Natural killer cell treated with Interleukin-12 subunit alpha and Interleukin-12 subunit beta and Interleukin-15 and Interleukin-18, amount 100 ng/mL, for 72 hours (primary cell): ENCODE results near the gene AP3S2. TPM values are rescaled to one million over a fixed set of nuclear protein-coding genes. Genes with fewer than 3 reads are reported as not detected.

Source experiments
- ATAC-seq, 2 donors: fragments of 150-1000 bp; cut with Tn5 transposase in 1 of 2; sonication (Bioruptor Pico), chemical (Tn5 transposase) in 1 of 2; 2 replicates each; pipeline ENCODE4 v1.10.0; 2021
- DNase-seq: peaks from one replicate; pipeline ENCODE4 v3.0.0; 2022; ENCODE audit warnings: low spot score
- H3K27ac Mint-ChIP-seq, 2 donors: 1 replicate in 1 of 2; 2 replicates in 1 of 2; pipeline ENCODE4 v1.8.0; 2022; ENCODE audit warnings: mixed read lengths in 2 of 2, mild to moderate bottlenecking in 1 of 2, moderate library complexity in 1 of 2
- H3K27me3 Mint-ChIP-seq, 2 donors: 1 replicate in 1 of 2; 2 replicates in 1 of 2; pipeline ENCODE4 v1.8.0; 2022; ENCODE audit warnings: mixed read lengths in 2 of 2
- H3K36me3 Mint-ChIP-seq: one replicate; pipeline ENCODE4 v1.8.0; 2022; ENCODE audit warnings: mixed read lengths
- H3K4me1 Mint-ChIP-seq, 2 donors: 1 replicate in 1 of 2; 2 replicates in 1 of 2; pipeline ENCODE4 v1.8.0; 2022; ENCODE audit warnings: low read depth in 2 of 2, mixed read lengths in 2 of 2, mild to moderate bottlenecking in 1 of 2
- H3K4me3 Mint-ChIP-seq: one replicate; pipeline ENCODE4 v1.8.0; 2022; ENCODE audit warnings: mixed read lengths
- H3K9me3 Mint-ChIP-seq: 2 replicates; pipeline ENCODE4 v1.8.0; 2022; ENCODE audit warnings: mixed read lengths
- total RNA-seq, 2 donors: library from RNA; stranded (reverse); gene quantifications; one replicate each; pipeline ENCODE4 v1.2.3, GENCODE V29; 2022

The AP3S2 gene
- total RNA-seq, 2 donors from 2014 or later: 29.0 to 34.4 TPM

GRCh38 chr15:89806559-89807550, 86.9 kb downstream of the AP3S2 start:
- Mint-ChIP-seq H3K4me3 (no peak overlapping the region), H3K27me3 (peaks cover 4 to 5% of the 10 kb centered on the region in 2 donors), H3K36me3 (no peaks in the 10 kb centered on the region), H3K4me1 (no peaks in the 10 kb centered on the region), H3K27ac (no peak overlapping the region), H3K9me3 (no peaks in the 10 kb centered on the region)
- no peak for ATAC-seq
- DNase-seq: no peak

- no peak overlapping the region for H3K4me3 Mint-ChIP-seq
- no peaks in the 10 kb centered on the region for H3K9me3 Mint-ChIP-seq
- H3K36me3 Mint-ChIP-seq: no peaks in the 10 kb centered on the region
- peaks cover 3 to 8% of the 10 kb centered on the region in 2 donors for H3K27me3 Mint-ChIP-seq
- no peak for ATAC-seq
- DNase-seq: no peak
- no peak overlapping the region for H3K27ac Mint-ChIP-seq
- H3K4me1 Mint-ChIP-seq: no peaks in the 10 kb centered on the region
Measured at GRCh38 chr15:89806210-89806558, 87.6 kb downstream of the AP3S2 start.

GRCh38 chr15:89805241-89806209, 88.3 kb downstream of the AP3S2 start:
- no peak overlapping the region for H3K4me3 Mint-ChIP-seq
- H3K27me3 Mint-ChIP-seq: peaks cover 5 to 8% of the 10 kb centered on the region in 2 donors
- DNase-seq: no peak
- no peaks in the 10 kb centered on the region for H3K36me3 Mint-ChIP-seq
- ATAC-seq: no peak
- H3K4me1 Mint-ChIP-seq: no peaks in the 10 kb centered on the region
- H3K27ac Mint-ChIP-seq: no peak overlapping the region
- no peaks in the 10 kb centered on the region for H3K9me3 Mint-ChIP-seq

- no peak for ATAC-seq
- no peak overlapping the region for H3K4me3 Mint-ChIP-seq
Measured at GRCh38 chr15:89803941-89804800, 89.6 kb downstream of the AP3S2 start.

GRCh38 chr15:89802986-89803824, 90.6 kb downstream of the AP3S2 start:
- no peaks in the 10 kb centered on the region for H3K9me3 Mint-ChIP-seq
- H3K4me1 Mint-ChIP-seq: no peaks in the 10 kb centered on the region
- no peak overlapping the region for H3K27ac Mint-ChIP-seq
- no peak overlapping the region for H3K4me3 Mint-ChIP-seq
- DNase-seq (no peak), ATAC-seq (no peak)
- peaks cover 8 to 15% of the 10 kb centered on the region in 2 donors for H3K27me3 Mint-ChIP-seq
- H3K36me3 Mint-ChIP-seq: no peaks in the 10 kb centered on the region

More at GRCh38 chr15:89803941-89804800, 89.6 kb downstream of the AP3S2 start:
- no peak for DNase-seq
- H3K9me3 Mint-ChIP-seq: no peaks in the 10 kb centered on the region
- H3K36me3 Mint-ChIP-seq: no peaks in the 10 kb centered on the region
- peaks cover 8 to 15% of the 10 kb centered on the region in 2 donors for H3K27me3 Mint-ChIP-seq
- H3K4me1 Mint-ChIP-seq: no peaks in the 10 kb centered on the region
- H3K27ac Mint-ChIP-seq: no peak overlapping the region

- Mint-ChIP-seq H3K36me3 (no peaks in the 10 kb centered on the region), H3K27ac (no peak overlapping the region), H3K27me3 (peaks cover 8 to 15% of the 10 kb centered on the region in 2 donors), H3K4me3 (no peak overlapping the region), H3K9me3 (no peaks in the 10 kb centered on the region), H3K4me1 (no peaks in the 10 kb centered on the region)
- ATAC-seq (no peak), DNase-seq (no peak)
Measured at GRCh38 chr15:89802231-89802928, 91.4 kb downstream of the AP3S2 start.

- DNase-seq (no peak), ATAC-seq (no peak)
- Mint-ChIP-seq H3K27ac (no peak overlapping the region), H3K27me3 (peaks cover 8 to 15% of the 10 kb centered on the region in 2 donors), H3K36me3 (no peaks in the 10 kb centered on the region), H3K9me3 (no peaks in the 10 kb centered on the region), H3K4me3 (no peak overlapping the region), H3K4me1 (no peaks in the 10 kb centered on the region)
Measured at GRCh38 chr15:89801471-89802195, 92.2 kb downstream of the AP3S2 start.

- H3K36me3 Mint-ChIP-seq: no peaks in the 10 kb centered on the region
- peaks cover 9 to 21% of the 10 kb centered on the region in 2 donors for H3K27me3 Mint-ChIP-seq
- H3K9me3 Mint-ChIP-seq: no peaks in the 10 kb centered on the region
- H3K27ac Mint-ChIP-seq: no peak overlapping the region
- no peaks in the 10 kb centered on the region for H3K4me1 Mint-ChIP-seq
- no peak overlapping the region for H3K4me3 Mint-ChIP-seq
- ATAC-seq (no peak), DNase-seq (no peak)
Measured at GRCh38 chr15:89799918-89800498, 93.8 kb downstream of the AP3S2 start.

- DNase-seq (no peak), ATAC-seq (no peak)
- Mint-ChIP-seq H3K27ac (no peak overlapping the region), H3K36me3 (no peaks in the 10 kb centered on the region), H3K4me3 (no peak overlapping the region), H3K9me3 (no peaks in the 10 kb centered on the region), H3K4me1 (no peaks in the 10 kb centered on the region), H3K27me3 (peaks cover 11 to 24% of the 10 kb centered on the region in 2 donors)
Measured at GRCh38 chr15:89799011-89799911, 94.5 kb downstream of the AP3S2 start.

- no peaks in the 10 kb centered on the region for H3K4me1 Mint-ChIP-seq
- ATAC-seq (no peak), DNase-seq (no peak)
- H3K4me3 Mint-ChIP-seq: no peak overlapping the region
- no peak overlapping the region for H3K27ac Mint-ChIP-seq
- no peaks in the 10 kb centered on the region for H3K36me3 Mint-ChIP-seq
- H3K27me3 Mint-ChIP-seq: peaks cover 11 to 24% of the 10 kb centered on the region in 2 donors
- no peaks in the 10 kb centered on the region for H3K9me3 Mint-ChIP-seq
Measured at GRCh38 chr15:89797678-89798201, 96.1 kb downstream of the AP3S2 start.
